ENCODE data around the gene GPM6B.

GPM6B gene

GRCh38 chrX:13763489-13763888 is 53.4 kb downstream of the GPM6B start:
- FAIRE-seq (no peak), DNase-seq (ENCODE audit: insufficient read length) (no peak)
- no peak for TF ChIP-seq POLR2AphosphoS5 (IDR thresholded peaks at IDR 0.05; ENCODE audit: low read depth, low read length)
- TF ChIP-seq POLR2A (IDR thresholded peaks at IDR 0.05; ENCODE audit: low read depth, low read length), result no peak
- TF ChIP-seq TAF1 (IDR thresholded peaks at IDR 0.05; ENCODE audit: borderline replicate concordance, low read depth, low read length), result no peak

DNA sequence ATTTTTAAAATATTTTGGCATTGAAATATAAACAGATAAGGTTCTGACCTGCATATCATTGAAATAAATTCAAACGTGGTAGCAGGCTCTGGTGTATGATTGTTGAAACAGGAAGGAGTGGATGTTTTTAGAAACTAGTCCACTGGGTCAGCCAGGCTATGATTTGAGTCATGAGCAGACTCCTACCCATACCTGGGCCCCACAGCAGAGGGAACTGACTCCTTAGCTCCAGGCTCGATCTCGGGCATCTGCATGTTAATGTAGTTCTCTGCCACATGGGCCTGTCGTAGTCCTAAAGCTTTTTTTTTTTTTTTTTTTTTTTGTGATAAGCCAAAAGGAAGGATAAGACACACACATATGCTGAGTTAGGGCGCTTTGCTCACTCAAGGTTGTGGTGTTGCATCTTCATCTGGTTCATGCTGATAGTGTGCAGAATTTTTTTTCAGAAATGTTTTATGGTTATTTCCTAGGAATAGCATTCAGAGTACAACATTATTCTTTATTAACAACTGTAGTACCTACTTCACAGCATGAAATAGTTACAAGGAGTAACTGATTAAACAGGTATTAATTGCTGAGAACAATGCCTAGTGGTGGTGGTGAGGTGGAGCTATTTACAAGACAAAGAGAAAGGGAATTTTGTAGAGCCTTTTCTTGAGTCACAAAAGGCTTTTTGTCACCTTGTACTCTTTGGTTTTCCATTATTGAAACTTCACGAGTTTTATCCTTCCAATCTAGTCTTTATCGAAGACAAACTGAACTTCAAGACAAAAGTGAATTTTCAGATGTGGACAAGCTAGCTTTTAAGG is 55.1 kb downstream of the GPM6B start:
- DNase-seq (ENCODE audit: insufficient read length), result no peak
- peak; percentile 81 for FAIRE-seq
- TF ChIP-seq POLR2A (IDR thresholded peaks at IDR 0.05; ENCODE audit: low read depth, low read length) (no peak), POLR2AphosphoS5 (IDR thresholded peaks at IDR 0.05; ENCODE audit: low read depth, low read length) (no peak), TAF1 (IDR thresholded peaks at IDR 0.05; ENCODE audit: borderline replicate concordance, low read depth, low read length) (no peak)

- FAIRE-seq (no peak), DNase-seq (ENCODE audit: insufficient read length) (no peak)
- no peak for TF ChIP-seq POLR2AphosphoS5 (IDR thresholded peaks at IDR 0.05; ENCODE audit: low read depth, low read length)
- no peak for TF ChIP-seq TAF1 (IDR thresholded peaks at IDR 0.05; ENCODE audit: borderline replicate concordance, low read depth, low read length)
- TF ChIP-seq POLR2A (IDR thresholded peaks at IDR 0.05; ENCODE audit: low read depth, low read length), result no peak
Measured at GRCh38 chrX:13760426-13760825, 56.5 kb downstream of the GPM6B start.

- TF ChIP-seq POLR2AphosphoS5 (IDR thresholded peaks at IDR 0.05; ENCODE audit: low read depth, low read length) (no peak), TAF1 (IDR thresholded peaks at IDR 0.05; ENCODE audit: borderline replicate concordance, low read depth, low read length) (no peak), POLR2A (IDR thresholded peaks at IDR 0.05; ENCODE audit: low read depth, low read length) (no peak)
- no peak for DNase-seq (ENCODE audit: insufficient read length)
- FAIRE-seq, result peak; percentile 90
Measured at GRCh38 chrX:13759152-13759718, 57.7 kb downstream of the GPM6B start.

DNA sequence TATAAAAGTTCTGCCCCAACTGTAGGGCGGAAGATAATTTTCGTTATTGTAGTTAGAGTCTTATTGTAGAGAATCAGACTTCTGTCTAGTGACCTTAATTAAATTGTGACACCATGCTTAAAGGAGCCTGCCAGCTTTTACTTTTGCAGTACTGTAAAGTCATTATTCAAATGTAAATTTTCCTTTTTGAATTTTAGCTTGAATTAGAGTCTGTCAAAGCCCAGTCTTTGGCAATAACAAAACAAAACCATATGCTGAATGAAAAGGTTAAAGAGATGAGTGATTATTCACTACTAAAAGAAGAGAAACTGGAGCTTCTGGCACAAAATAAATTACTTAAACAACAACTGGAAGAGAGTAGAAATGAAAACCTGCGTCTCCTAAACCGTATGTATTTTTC is 60.5 kb downstream of the GPM6B start:
- no peak for DNase-seq (ENCODE audit: insufficient read length)
- FAIRE-seq, result no peak
- TF ChIP-seq TAF1 (IDR thresholded peaks at IDR 0.05; ENCODE audit: borderline replicate concordance, low read depth, low read length) (no peak), POLR2AphosphoS5 (IDR thresholded peaks at IDR 0.05; ENCODE audit: low read depth, low read length) (no peak), POLR2A (IDR thresholded peaks at IDR 0.05; ENCODE audit: low read depth, low read length) (no peak)

DNA sequence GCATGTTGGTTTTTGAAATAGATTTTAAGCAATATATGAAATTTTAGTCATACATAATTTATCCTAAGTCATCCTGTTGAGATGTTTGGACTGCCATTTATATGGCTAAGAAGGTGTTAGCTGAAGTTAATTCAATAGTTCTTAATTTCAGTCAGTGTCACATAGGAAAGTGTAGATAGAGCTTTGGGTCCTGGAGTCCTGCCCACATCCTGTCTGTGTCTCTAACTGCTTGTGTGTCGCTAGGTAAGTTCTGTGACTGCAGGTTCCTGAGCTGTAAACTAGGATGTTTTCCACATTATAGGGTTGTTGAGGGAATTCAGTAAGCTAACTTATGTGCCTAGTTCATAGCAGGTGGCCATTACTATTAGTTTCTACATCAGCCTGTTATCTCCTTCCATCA is 61.6 kb downstream of the GPM6B start:
- FAIRE-seq (no peak), DNase-seq (ENCODE audit: insufficient read length) (no peak)
- TF ChIP-seq POLR2AphosphoS5 (IDR thresholded peaks at IDR 0.05; ENCODE audit: low read depth, low read length), result no peak
- no peak for TF ChIP-seq TAF1 (IDR thresholded peaks at IDR 0.05; ENCODE audit: borderline replicate concordance, low read depth, low read length)
- no peak for TF ChIP-seq POLR2A (IDR thresholded peaks at IDR 0.05; ENCODE audit: low read depth, low read length)

DNA sequence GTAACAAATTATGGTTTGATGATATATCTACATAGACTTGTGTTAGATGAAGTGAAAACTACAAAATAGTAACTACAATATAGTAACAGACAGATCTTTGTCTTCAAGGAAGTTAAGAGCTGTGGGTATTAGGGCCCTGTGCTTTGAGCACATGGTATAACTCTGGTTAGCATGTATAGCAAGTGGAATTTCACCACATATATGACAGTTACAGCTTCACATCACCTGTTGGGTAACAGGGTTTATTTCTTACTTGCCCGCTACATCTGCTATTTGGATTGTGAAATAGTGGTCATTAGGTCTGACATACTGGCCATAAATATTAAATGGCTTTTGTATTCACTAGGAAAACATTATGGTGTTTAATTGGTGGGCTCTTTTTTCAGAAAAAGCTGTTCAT is 62.1 kb downstream of the GPM6B start:
- TF ChIP-seq TAF1 (IDR thresholded peaks at IDR 0.05; ENCODE audit: borderline replicate concordance, low read depth, low read length) (no peak), POLR2AphosphoS5 (IDR thresholded peaks at IDR 0.05; ENCODE audit: low read depth, low read length) (no peak), POLR2A (IDR thresholded peaks at IDR 0.05; ENCODE audit: low read depth, low read length) (no peak)
- no peak for FAIRE-seq
- no peak for DNase-seq (ENCODE audit: insufficient read length)

DNA sequence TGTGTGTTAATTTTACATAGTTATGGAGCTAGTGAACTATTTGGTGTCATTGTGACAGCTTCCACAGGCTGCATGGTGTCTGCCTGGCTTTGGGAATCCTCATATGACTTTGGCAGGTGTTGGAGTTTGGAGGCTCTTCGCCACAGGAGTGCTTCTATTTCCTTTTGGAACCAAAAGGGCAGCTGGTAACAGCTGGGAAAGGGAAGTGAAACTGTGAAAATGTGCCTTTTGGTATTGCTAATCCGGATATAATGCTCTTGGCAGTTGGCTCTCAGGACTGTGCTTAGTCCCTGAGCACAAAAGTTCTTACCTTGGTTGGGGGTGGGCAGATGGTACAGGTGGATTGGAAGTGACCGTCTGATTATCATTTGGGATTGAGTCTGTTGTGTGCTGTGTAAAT is 64.2 kb downstream of the GPM6B start:
- FAIRE-seq (peak; percentile 92), DNase-seq (ENCODE audit: insufficient read length) (no peak)
- TF ChIP-seq POLR2A (IDR thresholded peaks at IDR 0.05; ENCODE audit: low read depth, low read length), result no peak

DNA sequence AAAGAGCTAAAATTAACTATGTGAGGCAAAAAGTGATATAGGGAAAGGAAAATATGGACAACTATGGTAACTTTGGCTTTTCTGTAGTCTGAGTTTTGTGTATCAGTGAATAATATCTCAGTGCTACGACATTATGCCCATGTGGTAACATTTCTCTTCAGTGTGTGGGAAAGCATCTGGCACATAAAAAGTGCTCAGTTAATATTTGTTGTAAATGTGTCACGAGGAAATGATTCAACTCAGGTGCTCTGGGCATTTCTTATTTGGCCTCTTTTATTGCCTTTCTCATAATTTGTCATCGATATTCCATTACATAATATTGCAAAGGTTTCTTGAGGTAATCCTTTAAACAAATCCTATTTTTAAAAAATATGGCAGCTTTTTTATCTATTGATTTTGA is 64.8 kb downstream of the GPM6B start:
- TF ChIP-seq TAF1 (IDR thresholded peaks at IDR 0.05; ENCODE audit: borderline replicate concordance, low read depth, low read length) (no peak), POLR2AphosphoS5 (IDR thresholded peaks at IDR 0.05; ENCODE audit: low read depth, low read length) (no peak)
- FAIRE-seq (peak; percentile 67), DNase-seq (ENCODE audit: insufficient read length) (no peak)

DNA sequence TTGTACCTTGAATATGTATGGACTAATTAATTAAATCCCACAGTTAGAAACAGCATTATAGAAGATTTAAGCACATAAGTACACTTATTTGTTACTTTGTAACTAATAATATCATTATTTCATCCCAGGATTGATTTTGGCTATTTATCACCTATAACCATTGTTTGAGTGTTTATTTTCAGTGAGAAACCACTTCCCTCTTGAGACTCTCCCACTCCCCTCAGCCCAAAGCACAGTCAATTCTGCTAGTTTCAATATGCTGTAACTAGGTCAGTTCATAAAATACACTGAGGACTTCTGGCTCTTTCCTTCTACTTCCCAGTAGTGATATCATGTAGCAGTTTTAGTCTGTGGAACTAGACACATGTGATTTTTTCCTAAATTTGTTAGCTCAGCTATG is 66.1 kb downstream of the GPM6B start:
- FAIRE-seq (peak; percentile 79), DNase-seq (ENCODE audit: insufficient read length) (no peak)

GRCh38 chrX:13750204-13750603 is 66.7 kb downstream of the GPM6B start:
- FAIRE-seq (peak; percentile 88), DNase-seq (ENCODE audit: insufficient read length) (no peak)

More for the DNA sequence above, 66.1 kb downstream of the GPM6B start:
- TF ChIP-seq TAF1 (IDR thresholded peaks at IDR 0.05; ENCODE audit: borderline replicate concordance, low read depth, low read length) (no peak), POLR2A (IDR thresholded peaks at IDR 0.05; ENCODE audit: low read depth, low read length) (no peak), POLR2AphosphoS5 (IDR thresholded peaks at IDR 0.05; ENCODE audit: low read depth, low read length) (no peak)

GRCh38 chrX:13748486-13748885 is 68.4 kb downstream of the GPM6B start:
- TF ChIP-seq TAF1 (IDR thresholded peaks at IDR 0.05; ENCODE audit: borderline replicate concordance, low read depth, low read length) (no peak), POLR2AphosphoS5 (IDR thresholded peaks at IDR 0.05; ENCODE audit: low read depth, low read length) (no peak), POLR2A (IDR thresholded peaks at IDR 0.05; ENCODE audit: low read depth, low read length) (no peak)
- no peak for FAIRE-seq
- no peak for DNase-seq (ENCODE audit: insufficient read length)

More at GRCh38 chrX:13750204-13750603, 66.7 kb downstream of the GPM6B start:
- TF ChIP-seq TAF1 (IDR thresholded peaks at IDR 0.05; ENCODE audit: borderline replicate concordance, low read depth, low read length) (no peak), POLR2AphosphoS5 (IDR thresholded peaks at IDR 0.05; ENCODE audit: low read depth, low read length) (no peak), POLR2A (IDR thresholded peaks at IDR 0.05; ENCODE audit: low read depth, low read length) (no peak)
